Activated CD8-positive, alpha-beta memory T cell treated with anti-CD3 and anti-CD28 coated beads, Interleukin-2, amount 50 U/mL, for 1 hour (primary cell): ENCODE measurements around the gene HOXD11.

Experiments
- DNase-seq: peaks from one replicate; pipeline ENCODE4 v3.0.0-alpha.2; 2020; ENCODE audit errors: extremely low read depth

Gene HOXD11

GRCh38 chr2:176093145-176093897, 13.8 kb upstream of the HOXD11 start:
- no peak for DNase-seq

DNA sequence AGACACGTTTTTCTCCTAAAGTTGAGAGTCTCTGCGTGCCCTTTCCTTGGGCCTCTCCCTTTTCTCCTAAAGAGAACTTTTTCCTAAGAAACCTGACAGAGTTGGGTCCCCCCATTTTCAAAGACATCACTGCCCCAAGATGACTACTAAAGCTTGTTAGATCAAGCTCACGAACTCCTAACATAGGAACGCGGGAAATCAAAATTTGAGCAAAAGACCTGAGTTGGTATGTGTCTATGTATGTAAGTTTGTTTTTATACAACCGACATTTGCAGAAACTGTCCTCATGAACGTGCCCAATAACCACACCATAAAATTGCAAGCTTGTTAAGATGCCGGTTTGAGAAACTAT, 13.2 kb upstream of the HOXD11 start:
- no peak for DNase-seq

DNA sequence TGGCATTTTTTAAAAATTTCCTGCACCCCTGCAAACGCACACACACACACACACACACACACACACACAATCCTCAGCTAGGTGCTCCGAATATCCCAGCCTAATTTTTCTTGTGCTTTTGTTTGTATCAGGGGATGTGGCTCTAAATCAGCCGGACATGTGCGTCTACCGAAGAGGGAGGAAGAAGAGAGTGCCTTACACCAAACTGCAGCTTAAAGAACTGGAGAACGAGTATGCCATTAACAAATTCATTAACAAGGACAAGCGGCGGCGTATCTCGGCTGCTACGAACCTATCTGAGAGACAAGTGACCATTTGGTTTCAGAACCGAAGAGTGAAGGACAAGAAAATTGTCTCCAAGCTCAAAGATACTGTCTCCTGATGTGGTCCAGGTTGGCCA, 12.7 kb upstream of the HOXD11 start:
- DNase-seq, result no peak

- DNase-seq, result no peak
These were observed 11.7 kb upstream of the HOXD11 start for GRCh38 chr2:176095421-176095820.

- DNase-seq, result no peak
These were observed 10.7 kb upstream of the HOXD11 start for GRCh38 chr2:176096243-176096985.

DNA sequence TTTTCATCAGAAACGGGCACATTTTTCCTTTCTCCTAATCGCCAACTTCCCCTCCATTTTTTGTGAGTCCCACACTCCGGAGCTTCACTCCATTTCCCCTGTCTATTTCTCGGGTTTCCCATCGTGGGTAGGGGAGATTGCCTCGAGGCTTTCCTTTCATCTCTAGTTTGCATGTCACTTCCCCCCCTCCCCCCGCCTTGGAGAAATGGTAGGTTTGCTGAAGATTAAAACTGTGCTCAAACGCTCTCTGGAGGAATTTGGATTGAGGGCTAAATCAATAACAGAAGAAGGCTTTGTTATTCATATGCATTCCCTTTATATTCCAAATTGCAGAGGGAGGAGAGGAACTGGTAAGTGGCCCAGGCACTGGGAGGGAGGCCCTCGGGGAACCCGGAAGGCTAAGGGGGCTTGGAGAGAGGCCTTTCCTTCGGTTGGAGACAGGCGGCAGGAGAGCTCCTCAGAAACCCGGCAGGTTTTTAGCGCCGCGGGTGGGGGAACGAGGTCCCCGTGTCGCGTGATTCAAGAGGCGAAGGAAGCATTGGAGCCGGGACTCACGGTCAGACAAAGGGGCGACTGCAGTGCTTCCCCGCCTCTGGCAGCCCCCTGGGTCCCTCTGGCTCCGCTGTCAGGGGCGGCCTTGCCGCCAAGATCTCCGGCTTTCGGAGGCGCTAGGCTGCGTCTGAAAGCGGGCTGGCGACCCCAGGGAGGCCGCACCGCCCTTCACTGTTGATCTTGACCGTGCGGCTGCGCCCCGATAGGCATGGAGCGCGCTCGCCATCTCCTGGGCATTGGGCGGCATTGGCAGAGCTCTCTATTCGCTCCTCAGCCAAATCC, 9.9 kb upstream of the HOXD11 start:
- no peak for DNase-seq

GRCh38 chr2:176097820-176098365, 9.2 kb upstream of the HOXD11 start:
- DNase-seq, result no peak

- DNase-seq, result no peak
These were observed 8.5 kb upstream of the HOXD11 start for GRCh38 chr2:176098366-176099158.

DNA sequence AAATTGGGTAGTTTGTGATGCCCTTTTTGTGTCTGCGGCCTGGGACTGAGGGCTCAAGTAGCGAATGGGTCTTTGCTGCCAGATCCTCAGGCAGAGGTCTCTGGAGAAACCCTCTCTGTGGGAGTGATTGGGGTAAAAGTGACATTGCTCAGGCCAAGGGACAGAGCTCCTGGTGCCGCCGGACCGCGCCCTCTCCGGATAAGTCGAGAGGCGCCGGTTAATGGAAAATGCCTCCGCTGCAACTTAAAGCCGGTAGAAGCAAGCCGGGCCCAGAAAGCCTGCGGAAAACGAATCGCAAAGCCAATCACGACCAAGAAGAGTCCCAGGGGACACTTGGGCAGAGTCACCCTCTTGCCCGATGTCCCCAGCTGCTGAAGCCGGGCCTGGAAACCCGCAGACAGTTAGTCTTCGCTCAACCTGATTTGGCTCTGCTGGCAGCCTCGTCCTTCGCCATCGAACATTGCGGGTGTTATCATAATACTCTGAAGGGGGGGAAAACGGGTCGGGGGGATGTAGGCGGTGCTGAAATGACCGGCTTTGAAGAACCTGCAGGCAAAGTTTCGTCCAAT, 7.8 kb upstream of the HOXD11 start:
- DNase-seq, result no peak

- DNase-seq, result no peak
These were observed 7.1 kb upstream of the HOXD11 start, which contains the start of gene HOXD12 for GRCh38 chr2:176099728-176100546. Gene HOXD12 (plus strand): TSS chr2:176099795. CDS start chr2:176099802, 7 bp downstream.

GRCh38 chr2:176100547-176101140, 6.4 kb upstream of the HOXD11 start:
- DNase-seq, result no peak

DNA sequence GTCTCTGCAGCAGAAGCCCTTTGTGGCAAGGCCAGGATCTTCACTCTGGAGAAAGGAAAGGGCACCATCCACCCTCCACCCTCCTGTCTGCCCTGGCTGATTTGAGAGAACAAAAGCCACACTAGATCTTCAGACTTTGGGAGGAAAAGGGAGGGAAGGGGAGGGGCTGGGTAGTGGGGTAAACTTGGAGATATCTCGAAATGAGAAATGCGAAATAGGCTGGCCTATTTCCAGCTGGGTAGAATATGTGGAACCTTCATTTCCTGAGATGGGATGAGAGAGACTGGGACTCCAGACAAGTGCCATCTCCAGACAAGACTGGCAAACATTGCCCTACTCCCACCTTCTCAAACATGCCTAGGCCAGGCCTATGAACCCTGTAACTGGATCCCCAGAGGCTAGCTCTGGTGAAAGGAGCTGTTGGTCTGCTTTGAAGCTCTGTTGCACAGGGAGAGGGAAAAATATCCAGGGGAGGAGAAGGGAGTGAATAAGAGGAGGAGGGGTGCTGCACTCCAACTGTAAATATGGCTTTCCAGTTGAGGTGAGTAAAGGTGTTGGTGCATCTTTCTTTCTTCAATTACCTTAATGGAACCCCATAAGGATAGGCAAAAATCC, 5.8 kb upstream of the HOXD11 start:
- DNase-seq, result no peak

- DNase-seq, result no peak
These were observed 5.2 kb upstream of the HOXD11 start for GRCh38 chr2:176101842-176102241.

GRCh38 chr2:176102309-176102866, 4.7 kb upstream of the HOXD11 start:
- DNase-seq, result no peak

- DNase-seq, result no peak
These were observed 3.9 kb upstream of the HOXD11 start for GRCh38 chr2:176103194-176103593.

DNA sequence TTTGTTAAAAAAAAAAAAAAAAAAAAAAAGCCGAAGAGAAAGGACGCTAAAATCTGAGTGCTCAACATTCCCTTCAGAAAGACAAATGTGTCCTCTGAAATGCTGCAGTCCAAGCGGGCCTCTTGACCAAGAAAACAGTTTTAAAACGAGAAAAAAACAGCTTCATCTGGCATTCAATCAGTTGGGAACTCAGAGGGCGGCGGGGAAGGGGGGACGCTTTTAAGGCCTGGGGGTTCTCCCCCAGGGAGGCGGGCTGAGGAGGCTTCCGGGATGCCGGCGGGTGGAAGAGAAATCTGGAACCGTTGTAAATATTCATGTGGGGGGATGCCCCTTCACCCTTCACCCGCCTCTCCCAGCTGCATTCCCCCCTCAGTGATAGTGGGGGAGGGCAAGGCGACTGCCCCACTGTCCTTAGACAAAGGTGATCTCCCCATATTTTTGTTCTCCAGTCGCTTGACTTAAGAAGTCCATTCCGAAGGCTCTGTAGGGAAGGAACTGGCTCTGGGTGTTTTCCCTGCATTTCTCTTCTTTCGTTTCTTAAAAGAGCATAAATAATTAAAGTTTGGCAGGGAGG, 3.3 kb upstream of the HOXD11 start:
- no peak for DNase-seq

GRCh38 chr2:176104316-176105077, 2.6 kb upstream of the HOXD11 start:
- DNase-seq, result no peak
